ENCODE data around the gene ZNF45.
A peak's percentile ranks its signal among the peaks of the same experiment; 100 is the strongest.

The ZNF45 gene

GRCh38 chr19:43913383-43913782, 21.7 kb downstream of the ZNF45 start:
- no peak overlapping the region for H3K4me3 ChIP-seq (ENCODE audit: low read depth, low read length)
- TF ChIP-seq CTCF (IDR thresholded peaks at IDR 0.05; ENCODE audit: borderline replicate concordance, insufficient read depth, low read depth, low read length) = no peak

GRCh38 chr19:43910884-43911283, 24.2 kb downstream of the ZNF45 start:
- no peak for TF ChIP-seq CTCF (IDR thresholded peaks at IDR 0.05; ENCODE audit: borderline replicate concordance, insufficient read depth, low read depth, low read length)
- H3K4me3 ChIP-seq (ENCODE audit: low read depth, low read length) = no peak overlapping the region

- no peak for TF ChIP-seq CTCF (IDR thresholded peaks at IDR 0.05; ENCODE audit: borderline replicate concordance, insufficient read depth, low read depth, low read length)
- H3K4me3 ChIP-seq (ENCODE audit: low read depth, low read length) = no peak overlapping the region
Measured at GRCh38 chr19:43908659-43909058, 26.4 kb downstream of the ZNF45 start.

- H3K4me3 ChIP-seq (ENCODE audit: low read depth, low read length) = no peak overlapping the region
- no peak for TF ChIP-seq CTCF (IDR thresholded peaks at IDR 0.05; ENCODE audit: borderline replicate concordance, insufficient read depth, low read depth, low read length)
Measured at GRCh38 chr19:43906774-43907173, 28.3 kb downstream of the ZNF45 start.

- no peak for TF ChIP-seq CTCF (IDR thresholded peaks at IDR 0.05; ENCODE audit: borderline replicate concordance, insufficient read depth, low read depth, low read length)
- H3K4me3 ChIP-seq (ENCODE audit: low read depth, low read length) = no peak overlapping the region
Measured at GRCh38 chr19:43905897-43906296, 29.2 kb downstream of the ZNF45 start.

GRCh38 chr19:43902399-43902798, 32.7 kb downstream of the ZNF45 start:
- no peak for TF ChIP-seq CTCF (IDR thresholded peaks at IDR 0.05; ENCODE audit: borderline replicate concordance, insufficient read depth, low read depth, low read length)
- peak overlapping the region; percentile 51 for H3K4me3 ChIP-seq (ENCODE audit: low read depth, low read length)

- peak overlapping the region; percentile 51 for H3K4me3 ChIP-seq (ENCODE audit: low read depth, low read length)
- TF ChIP-seq CTCF (IDR thresholded peaks at IDR 0.05; ENCODE audit: borderline replicate concordance, insufficient read depth, low read depth, low read length) = no peak
Measured at GRCh38 chr19:43901395-43902390, 33.4 kb downstream of the ZNF45 start.
